Ovary (tissue), 9 donors: Measurements from ENCODE around the gene PAOX. TPM values are rescaled to one million over a fixed set of nuclear protein-coding genes. Genes with fewer than 3 reads are reported as not detected.
"Not testable (repeated sequence)": the region's sequence is repeated elsewhere in the genome, so short reads cannot be mapped to it uniquely, and the experiment has no call there.

Experiments used
- DNase-seq, 5 donors: peaks; one replicate each; pipeline ENCODE4 v3.0.0-alpha.2; 2019 to 2020
- H3K27ac ChIP-seq, 2 donors: fragments of 200-600 bp; one replicate each; pipeline versions ENCODE4 v1.5.1 to v1.8.0; 2019 to 2022
- H3K27me3 ChIP-seq: fragments of 200-600 bp; one replicate; pipeline ENCODE4 v1.8.0; 2022
- H3K36me3 ChIP-seq: fragments of 200-600 bp; sonication (generic); one replicate; pipeline ENCODE4 v1.5.1; 2019
- H3K4me1 ChIP-seq: one replicate; pipeline ENCODE4 v1.8.1; 2013; ENCODE audit warnings: mild to moderate bottlenecking, moderate library complexity; ENCODE audit not compliant: insufficient read depth
- H3K4me3 ChIP-seq: fragments of 200-600 bp; sonication (generic); one replicate; pipeline ENCODE4 v1.5.1; 2017
- H3K9me3 ChIP-seq, 2 donors: fragments of 200-600 bp in 1 of 2; sonication (generic) in 1 of 2; one replicate each; pipeline versions ENCODE4 v1.5.1 to v1.8.1; 2013 to 2019; ENCODE audit warnings: mild to moderate bottlenecking in 1 of 2, moderate library complexity in 1 of 2
- EP300 ChIP-seq: sonication (generic); formaldehyde crosslinking; IDR thresholded peaks from one replicate; pipeline ENCODE4 v1.6.1; 2017; ENCODE audit warnings: antibody characterized with exemption
- POLR2A ChIP-seq: fragments of 450-650 bp; IDR thresholded peaks from one replicate; pipeline ENCODE4 v1.6.1; 2017; ENCODE audit warnings: antibody characterized with exemption, mild to moderate bottlenecking, moderate library complexity
- WGBS, 3 donors: extraction: QIAGEN DNeasy Blood & Tissue Kit in 1 of 3; methylation state at CpG; one replicate each; pipeline versions ENCODE4 v1.1.5 to v1.1.7; 2013 to 2017; 5-methylcytosine and 5-hydroxymethylcytosine counted together
- intact Hi-C, 4 donors: fragments of 100-400 bp; cut with DNase I; formaldehyde crosslinking; loops; one replicate each; pipeline versions ENCODE4 v1.11.0 to v1.15.1; 2022 to 2023
- polyA plus RNA-seq, 2 donors: library from polyadenylated mRNA; stranded (reverse); fragments of 200-250 nt in 1 of 2; fragments of 350-450 nt in 1 of 2; fragmentation: Illumina TruSeq in 1 of 2; extraction: RNeasy Lipid Tissue Mini Kit (QIAGEN cat#74804) in 1 of 2; gene quantifications; one replicate each; pipeline ENCODE4 v1.2.3, GENCODE V29; 2013 to 2014
- total RNA-seq, 7 donors: library from RNA; depleted of rRNA in 2 of 7; stranded (reverse); fragments of >200 nt in 2 of 7; fragmentation: NEBNext Ultra II Directional in 3 of 7; extraction: Animal tissue kit (Norgen Biotek cat#: 25700) in 3 of 7; gene quantifications; one replicate each; pipeline versions ENCODE4 v1.1.0 to v1.2.4, GENCODE V29; 2016 to 2023
- TF ChIP-seq, protein P1 (sequence below), 3 donors: fragments of 450-650 bp in 2 of 3; fragments of 200-600 bp in 1 of 3; IDR thresholded peaks; one replicate each; pipeline versions ENCODE4 v1.5.1 to v1.8.0; 2016 to 2022; ENCODE audit warnings: antibody characterized with exemption in 3 of 3, mild to moderate bottlenecking in 1 of 3
- donor health status: DM: no; HTN: no; CAD: no; lungs with moderate emphysema.
- donor health status: DM: no; HTN: no; CAD: no.
- donor health status: Bipolar disorder and iron deficiency.
- donor health status: DM: yes; HTN: yes; CAD: no.
- donor health status: DM: no; HTN: no; CAD: no.
- donor health status: DM: yes; HTN: yes; CAD: no.

The PAOX gene
- total and polyA plus RNA-seq, 9 donors, result 2.1 to 11.4 (median 8.7) TPM

DNA sequence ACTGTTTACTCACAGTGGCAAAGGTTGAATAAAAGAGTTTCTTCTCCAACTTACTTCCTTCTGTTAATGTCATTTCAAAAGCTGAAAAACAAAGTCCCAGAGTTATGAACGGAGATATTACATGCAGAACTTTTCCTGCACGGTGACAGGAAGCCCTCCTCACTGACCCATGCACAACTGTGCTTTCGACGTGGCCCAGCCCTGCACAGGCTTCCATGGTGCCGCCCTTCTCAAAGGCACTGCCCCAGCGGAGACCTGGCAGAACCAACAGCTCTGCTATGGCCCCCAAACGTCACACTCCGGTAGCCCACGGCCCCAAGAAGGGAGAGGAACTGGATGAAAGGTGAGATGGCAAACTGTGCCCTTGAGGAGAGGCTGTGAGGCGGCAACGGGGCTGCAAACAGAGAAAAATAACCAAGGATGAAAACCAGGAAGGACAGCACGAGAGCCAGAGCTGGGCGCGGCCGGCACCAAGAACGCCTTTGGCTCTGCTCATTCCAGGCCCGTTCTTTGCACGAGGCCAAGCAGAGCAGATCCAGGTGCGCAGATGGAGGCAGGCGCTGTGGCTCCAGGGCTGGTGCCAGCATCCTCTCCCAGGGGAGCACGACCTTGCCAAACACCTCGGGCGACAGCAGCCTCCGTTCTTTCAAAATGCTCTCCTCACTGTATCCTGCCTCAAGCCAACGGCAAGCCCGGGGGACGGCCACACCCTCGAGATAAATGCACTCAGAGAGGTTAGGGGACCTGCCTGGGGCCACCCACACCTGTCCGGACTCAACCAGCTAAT is 14.2 kb upstream of the PAOX start:
- WGBS, 3 donors, result 86 to 89% (median 87%) methylated on average over 29 of the region's 29 CpGs
- no peaks in the 10 kb centered on the region for H3K4me1 ChIP-seq
- H3K27me3 ChIP-seq, result no peaks in the 10 kb centered on the region
- H3K36me3 ChIP-seq, result no peaks in the 10 kb centered on the region
- TF ChIP-seq EP300, result no peak
- TF ChIP-seq, protein P1, sequence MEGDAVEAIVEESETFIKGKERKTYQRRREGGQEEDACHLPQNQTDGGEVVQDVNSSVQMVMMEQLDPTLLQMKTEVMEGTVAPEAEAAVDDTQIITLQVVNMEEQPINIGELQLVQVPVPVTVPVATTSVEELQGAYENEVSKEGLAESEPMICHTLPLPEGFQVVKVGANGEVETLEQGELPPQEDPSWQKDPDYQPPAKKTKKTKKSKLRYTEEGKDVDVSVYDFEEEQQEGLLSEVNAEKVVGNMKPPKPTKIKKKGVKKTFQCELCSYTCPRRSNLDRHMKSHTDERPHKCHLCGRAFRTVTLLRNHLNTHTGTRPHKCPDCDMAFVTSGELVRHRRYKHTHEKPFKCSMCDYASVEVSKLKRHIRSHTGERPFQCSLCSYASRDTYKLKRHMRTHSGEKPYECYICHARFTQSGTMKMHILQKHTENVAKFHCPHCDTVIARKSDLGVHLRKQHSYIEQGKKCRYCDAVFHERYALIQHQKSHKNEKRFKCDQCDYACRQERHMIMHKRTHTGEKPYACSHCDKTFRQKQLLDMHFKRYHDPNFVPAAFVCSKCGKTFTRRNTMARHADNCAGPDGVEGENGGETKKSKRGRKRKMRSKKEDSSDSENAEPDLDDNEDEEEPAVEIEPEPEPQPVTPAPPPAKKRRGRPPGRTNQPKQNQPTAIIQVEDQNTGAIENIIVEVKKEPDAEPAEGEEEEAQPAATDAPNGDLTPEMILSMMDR (IDR thresholded peaks at IDR 0.05), result no peak
- no peak for TF ChIP-seq POLR2A
- intact Hi-C loops, result no loop called here
- no peak for DNase-seq
- H3K27ac ChIP-seq, result no peak overlapping the region
- no peaks in the 10 kb centered on the region for H3K9me3 ChIP-seq
- H3K4me3 ChIP-seq, result no peak overlapping the region

DNA sequence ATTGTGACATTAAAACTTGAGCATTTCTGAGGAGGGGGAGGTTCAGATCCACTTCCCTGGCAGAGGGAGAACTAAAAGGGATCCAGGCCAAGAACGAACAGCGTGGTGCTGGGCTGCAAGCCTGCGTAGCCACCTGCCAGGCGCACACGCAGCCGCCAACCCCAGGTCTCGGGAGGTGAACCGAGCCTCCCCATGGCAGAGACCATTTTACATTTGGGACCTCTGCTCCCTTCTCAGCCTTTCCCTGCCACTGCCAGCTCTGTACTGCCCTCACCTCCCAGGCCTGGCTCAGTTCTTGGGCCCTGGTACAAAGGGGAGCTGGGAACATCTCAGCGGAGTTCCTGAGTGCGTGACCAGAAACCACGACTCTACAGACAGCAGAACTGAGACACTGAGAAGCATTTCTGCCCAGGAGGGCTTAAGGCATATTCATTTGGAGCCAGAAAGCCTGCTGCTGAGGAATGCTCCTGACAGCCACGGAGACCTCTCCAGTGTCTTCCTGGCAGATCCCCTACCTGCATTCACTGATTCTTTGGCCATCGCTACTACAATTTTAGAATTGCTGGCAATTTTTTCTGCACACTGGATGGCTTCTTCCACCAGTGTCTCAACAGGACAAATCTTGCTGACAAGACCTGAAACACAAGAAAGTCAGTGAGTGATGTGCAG is 13.5 kb upstream of the PAOX start:
- no peak for DNase-seq
- 86 to 88% (median 86%) methylated on average over 13 of the region's 13 CpGs for WGBS, 3 donors
- no peaks in the 10 kb centered on the region for H3K36me3 ChIP-seq
- H3K4me3 ChIP-seq, result no peak overlapping the region
- intact Hi-C loops, result no loop called here
- H3K27me3 ChIP-seq, result no peaks in the 10 kb centered on the region
- H3K4me1 ChIP-seq, result no peaks in the 10 kb centered on the region
- TF ChIP-seq POLR2A (no peak), EP300 (no peak)
- TF ChIP-seq, protein P1 (IDR thresholded peaks at IDR 0.05), result no peak
- H3K27ac ChIP-seq, result no peak overlapping the region
- H3K9me3 ChIP-seq, result no peaks in the 10 kb centered on the region

DNA sequence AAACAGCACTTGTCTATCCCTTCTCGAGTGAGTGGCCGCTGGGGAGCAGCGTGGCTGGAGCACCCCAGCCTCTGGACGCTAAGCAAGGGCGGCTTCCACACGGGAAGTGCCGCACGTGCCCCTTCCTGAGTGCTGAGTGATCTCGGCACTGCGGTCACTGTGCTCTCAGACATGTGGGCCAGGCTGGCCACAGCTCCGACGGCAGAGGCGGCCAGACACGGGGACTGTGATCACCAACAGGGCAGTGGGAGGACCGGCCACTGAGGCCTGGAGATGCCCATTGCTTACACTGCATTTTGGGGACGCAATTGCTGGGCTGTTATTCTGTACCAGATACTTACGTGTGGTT is 13.0 kb upstream of the PAOX start:
- Histone ChIP-seq H3K36me3 (no peaks in the 10 kb centered on the region), H3K4me1 (no peaks in the 10 kb centered on the region), H3K4me3 (no peak overlapping the region), H3K9me3 (no peaks in the 10 kb centered on the region), H3K27me3 (no peaks in the 10 kb centered on the region), H3K27ac (no peak overlapping the region)
- no peak for TF ChIP-seq EP300
- no peak for TF ChIP-seq POLR2A
- no peak for DNase-seq
- intact Hi-C loops, result no loop called here
- WGBS, 3 donors, result 81 to 84% (median 84%) methylated on average over 17 of the region's 17 CpGs

DNA sequence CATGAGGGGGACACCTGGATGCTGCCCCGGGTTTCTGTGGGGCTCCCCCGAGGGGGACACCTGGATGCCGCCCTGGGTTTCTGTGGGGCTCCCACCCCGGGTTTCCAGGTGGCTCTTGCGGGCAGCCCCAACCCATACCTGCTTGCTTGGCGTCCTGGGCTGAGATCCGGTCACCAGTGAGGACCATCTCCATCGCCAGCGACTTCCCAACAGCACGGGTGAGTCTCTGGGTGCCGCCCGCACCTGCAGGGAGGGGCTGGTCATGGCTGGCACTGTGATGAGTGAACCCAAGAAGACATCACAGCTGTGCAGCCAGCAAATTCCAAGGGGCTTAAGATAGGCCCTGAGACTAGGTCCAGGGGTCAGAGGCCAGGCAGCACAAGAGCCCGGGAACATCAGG is 12.3 kb upstream of the PAOX start:
- no peaks in the 10 kb centered on the region for H3K4me1 ChIP-seq
- no peaks in the 10 kb centered on the region for H3K27me3 ChIP-seq
- no peaks in the 10 kb centered on the region for H3K36me3 ChIP-seq
- no peak overlapping the region for H3K4me3 ChIP-seq
- DNase-seq, result no peak
- TF ChIP-seq EP300 (no peak), POLR2A (no peak)
- TF ChIP-seq, protein P1 (IDR thresholded peaks at IDR 0.05), result no peak
- WGBS, 3 donors, result 90 to 92% (median 91%) methylated on average over 13 of the region's 13 CpGs
- H3K9me3 ChIP-seq, result no peaks in the 10 kb centered on the region
- intact Hi-C loops, result no loop called here
- no peak overlapping the region for H3K27ac ChIP-seq

DNA sequence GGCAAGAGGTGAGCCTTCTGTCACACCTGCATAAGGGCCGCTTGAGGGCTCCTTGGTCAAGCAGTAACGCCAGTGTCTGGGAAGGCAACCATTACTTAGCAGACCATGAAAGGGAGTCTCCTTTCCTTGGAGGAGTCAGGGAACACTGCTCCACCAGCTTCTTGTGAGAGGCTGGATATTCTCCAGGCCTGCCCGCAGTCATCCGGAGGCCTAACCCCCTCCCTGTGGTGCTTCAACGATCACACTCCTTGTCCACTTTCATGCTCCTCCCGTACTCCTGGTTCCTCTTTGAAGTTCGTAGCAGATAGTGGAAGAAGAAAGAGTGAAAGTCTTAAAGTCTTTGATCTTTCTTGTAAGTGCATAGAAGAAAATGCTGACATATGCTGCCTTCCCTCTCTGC is 11.6 kb upstream of the PAOX start:
- H3K27ac ChIP-seq, H3K4me1 ChIP-seq, H3K4me3 ChIP-seq, DNase-seq, H3K36me3 ChIP-seq, intact Hi-C loops, H3K9me3 ChIP-seq, H3K27me3 ChIP-seq: not testable (repeated sequence)
- 64 to 88% (median 73%) methylated on average over 2 to 4 of the region's 7 CpGs for WGBS, 3 donors
